Cardiac fibroblast (primary cell): Measurements from ENCODE around the gene TTBK2.
"Not testable (repeated sequence)": the region's sequence is repeated elsewhere in the genome, so short reads cannot be mapped to it uniquely, and the experiment has no call there.

Experiments
- DNase-seq, 2 donors: peaks; one replicate each; pipeline versions ENCODE4 v3.0.0 to v3.0.0-alpha.2; 2010; ENCODE audit warnings: low read depth in 2 of 2
- H3K4me3 ChIP-seq, 2 donors: replicated peaks in 1 of 2; 1 replicate in 1 of 2; 2 replicates in 1 of 2; pipeline ENCODE4 v1.5.1; 2011; ENCODE audit warnings: low read depth in 2 of 2, low read length in 2 of 2, mild to moderate bottlenecking in 2 of 2, moderate library complexity in 1 of 2
- CTCF ChIP-seq: IDR thresholded peaks from one replicate; pipeline ENCODE4 v1.5.1; 2011; ENCODE audit warnings: low read depth, mild to moderate bottlenecking, low read length, inconsistent platforms

Gene TTBK2

GRCh38 chr15:42775416-42775815, 145.2 kb downstream of the TTBK2 start:
- no peak overlapping the region for H3K4me3 ChIP-seq
- DNase-seq = no peak
- no peak for TF ChIP-seq CTCF

DNA sequence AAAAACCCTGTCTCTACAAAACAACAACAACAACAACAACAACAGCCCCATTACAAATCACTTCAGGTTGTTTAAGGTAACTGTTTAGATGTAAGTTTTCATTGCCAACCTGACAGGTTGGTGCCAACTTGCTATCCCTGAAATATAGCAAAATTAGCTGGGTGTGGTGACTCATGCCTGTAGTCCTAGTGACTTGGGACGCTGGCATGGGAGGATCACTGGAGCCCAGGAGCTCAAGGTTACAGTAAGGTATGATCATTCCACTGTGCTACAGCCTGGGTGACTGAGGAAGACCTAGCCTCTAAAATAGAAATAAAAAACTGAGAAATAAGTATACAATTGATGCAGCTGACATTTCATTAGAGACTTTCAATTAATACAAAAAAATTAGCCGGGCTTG, 147.7 kb downstream of the TTBK2 start:
- TF ChIP-seq CTCF = no peak
- DNase-seq = no peak
- no peak overlapping the region for H3K4me3 ChIP-seq

DNA sequence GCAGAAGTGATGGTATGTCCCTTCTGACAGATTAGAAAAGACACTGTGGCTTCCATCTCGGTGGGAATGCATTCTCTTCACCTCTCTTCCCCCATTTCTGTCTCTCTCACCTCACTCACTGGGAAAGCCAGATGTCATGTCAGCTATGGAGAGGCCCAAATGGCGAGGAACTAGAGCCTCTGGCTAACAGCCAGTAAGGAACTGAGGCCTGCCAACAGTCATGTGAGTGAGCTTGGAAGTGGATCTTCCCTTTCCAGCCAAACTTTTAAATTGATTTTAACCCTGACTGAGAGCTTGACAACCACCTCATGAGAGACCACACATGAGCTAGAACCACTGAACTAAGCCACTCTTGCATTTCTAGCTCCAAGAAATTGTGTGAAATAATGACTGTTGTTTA, 148.4 kb downstream of the TTBK2 start:
- TF ChIP-seq CTCF = no peak
- DNase-seq = peak; percentile 2 to 47
- no peak overlapping the region for H3K4me3 ChIP-seq

DNA sequence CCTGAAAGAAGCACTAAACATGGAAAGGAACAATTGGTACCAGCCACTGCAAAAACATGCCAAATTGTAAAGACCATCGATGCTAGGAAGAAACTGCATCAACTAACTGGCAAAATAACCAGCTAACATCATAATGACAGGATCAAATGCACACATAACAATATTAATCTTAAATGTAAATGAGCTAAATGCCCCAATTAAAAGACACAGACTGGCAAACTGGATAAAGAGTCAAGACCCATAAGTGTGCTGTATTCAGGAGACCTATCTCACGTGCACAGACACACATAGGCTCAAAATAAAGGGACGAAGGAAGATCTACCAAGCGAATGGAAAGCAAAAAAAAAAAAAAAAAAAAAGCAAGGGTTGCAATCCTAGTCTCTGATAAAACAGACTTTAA, 154.5 kb downstream of the TTBK2 start:
- DNase-seq, H3K4me3 ChIP-seq: not testable (repeated sequence)

GRCh38 chr15:42764154-42764731, 156.3 kb downstream of the TTBK2 start:
- DNase-seq, H3K4me3 ChIP-seq: not testable (repeated sequence)

DNA sequence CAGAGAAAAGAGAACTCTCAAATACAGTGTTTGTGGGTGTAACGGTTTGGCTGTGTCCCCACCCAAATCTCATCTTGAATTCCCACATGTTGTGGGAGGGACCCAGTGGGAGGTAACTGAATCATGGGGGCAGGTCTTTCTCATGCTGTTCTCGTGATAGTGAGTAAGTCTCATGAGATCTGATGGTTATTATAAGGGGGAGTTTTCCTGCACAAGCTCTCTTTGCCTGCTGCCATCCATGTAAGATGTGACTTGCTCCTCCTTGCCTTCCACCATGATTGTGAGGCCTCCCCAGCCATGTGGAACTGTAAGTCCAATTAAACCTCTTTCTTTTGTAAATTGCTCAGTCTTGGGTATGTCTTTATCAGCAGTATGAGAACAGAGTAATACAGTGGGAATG, 158.8 kb downstream of the TTBK2 start:
- DNase-seq, H3K4me3 ChIP-seq: not testable (repeated sequence)

DNA sequence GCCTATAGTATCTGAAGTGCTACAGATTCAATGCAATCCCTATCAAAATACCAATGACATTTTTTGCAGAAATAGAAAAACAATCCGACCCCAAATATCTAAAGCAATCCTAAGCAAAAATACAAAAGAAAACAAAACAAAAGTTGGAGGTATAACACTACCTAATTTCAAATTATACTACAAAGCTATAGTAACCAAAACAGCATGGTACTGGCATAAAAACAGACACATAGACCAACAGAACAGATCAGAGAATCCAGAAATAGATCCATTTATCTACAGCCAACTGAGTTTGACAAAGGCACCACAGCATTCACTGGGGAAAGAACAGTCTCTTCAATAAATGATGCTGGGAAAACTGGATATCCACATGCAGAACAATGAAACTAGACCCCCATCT, 159.8 kb downstream of the TTBK2 start:
- TF ChIP-seq CTCF = no peak
- no peak overlapping the region for H3K4me3 ChIP-seq
- no peak for DNase-seq

GRCh38 chr15:42759093-42759492, 161.5 kb downstream of the TTBK2 start:
- H3K4me3 ChIP-seq = no peak overlapping the region
- no peak for DNase-seq
- no peak for TF ChIP-seq CTCF
